ENCODE measurements around the gene NTHL1. TPM values are rescaled to one million over a fixed set of nuclear protein-coding genes. Genes with fewer than 3 reads are reported as not detected.
A peak's percentile ranks its signal among the peaks of the same experiment; 100 is the strongest.

The NTHL1 gene
- total and polyA plus RNA-seq, 2 of the 8 experiments (the other 6 are each of a cell fraction or from before 2014, with no cell fraction given) = 70.9 to 150 TPM

GRCh38 chr16:2016407-2016922, 31.2 kb downstream of the NTHL1 start:
- no peaks in the 10 kb centered on the region for H3K79me2 ChIP-seq (ENCODE audit: control insufficient read depth in 1 of 2, insufficient read depth in 2 of 2, low read length in 2 of 2)
- peaks cover 20 to 34% (median 26%) of the 10 kb centered on the region in 4 experiments for H3K27me3 ChIP-seq (replicated peaks in 1 of 4; ENCODE audit: control insufficient read depth in 3 of 4, extremely low read depth in 1 of 4, insufficient read depth in 3 of 4, low read length in 3 of 4)
- H2BK20ac ChIP-seq (ENCODE audit: low read length) = no peak overlapping the region
- H3K23ac ChIP-seq (ENCODE audit: insufficient read length) = no peak overlapping the region
- no peak overlapping the region for H3K9ac ChIP-seq (replicated peaks in 1 of 4; ENCODE audit: extremely low read depth in 1 of 4, low read depth in 3 of 4, low read length in 3 of 4)
- H3K27ac ChIP-seq (ENCODE audit: low read depth, low read length) = no peak overlapping the region
- no peak overlapping the region for H3K14ac ChIP-seq (ENCODE audit: insufficient read length)
- POLR2A ChIA-PET (ENCODE audit: partially characterized antibody) = interaction anchor here (0.6 to 1.4 kb wide), 8 partner anchors 9 to 338 kb away, joined by 3 to 8 read pairs (median 4); partner anchors contain the start of genes JPT2, RAB26, RPS2 and TRAF7
- H3K56ac ChIP-seq (replicated peaks; ENCODE audit: insufficient read length, low read depth, low read length) = no peak overlapping the region
- H4K20me1 ChIP-seq (replicated peaks in 1 of 2; ENCODE audit: control insufficient read depth in 1 of 2, insufficient read depth in 2 of 2, low read length in 2 of 2) = no peaks in the 10 kb centered on the region
- H2BK5ac ChIP-seq (ENCODE audit: low read depth, low read length) = no peak overlapping the region
- no peak overlapping the region for H2BK120ac ChIP-seq (replicated peaks; ENCODE audit: low read depth, low read length)
- H3K4me2 ChIP-seq (ENCODE audit: insufficient read depth in 1 of 2, low read depth in 2 of 2, low read length in 2 of 2) = no peak overlapping the region
- no peaks in the 10 kb centered on the region for H3K9me3 ChIP-seq (ENCODE audit: insufficient read depth in 2 of 2, low read depth in 1 of 2, low read length in 1 of 2)
- CTCF ChIA-PET (ENCODE audit: partially characterized antibody) = interaction anchor here (0.6 to 3.3 kb wide), 24 partner anchors 8 to 165 kb away, joined by 3 to 18 read pairs (median 4); partner anchors contain the start of gene PKD1
- no peak overlapping the region for H2BK12ac ChIP-seq (ENCODE audit: low read depth, low read length)
- no peak overlapping the region for H3K18ac ChIP-seq (ENCODE audit: extremely low read depth, low read length)
- peaks cover 8% of the 10 kb centered on the region; the same call in 1 of the 2 replicates for H3K23me2 ChIP-seq (ENCODE audit: low read depth, low read length)
- no peak overlapping the region for H2BK15ac ChIP-seq (ENCODE audit: low read length)
- H4K5ac ChIP-seq (ENCODE audit: insufficient read length, low read depth, low read length) = no peak overlapping the region
- no peak overlapping the region for H3K4ac ChIP-seq (replicated peaks; ENCODE audit: insufficient read length, low read depth, low read length)
- H3K4me3 ChIP-seq (ENCODE audit: extremely low read depth in 1 of 4, insufficient read depth in 2 of 4, low read depth in 3 of 4, low read length in 4 of 4) = no peak overlapping the region
- H2AK5ac ChIP-seq (ENCODE audit: low read depth, low read length) = no peak overlapping the region
- H3K36me3 ChIP-seq (ENCODE audit: control insufficient read depth in 2 of 4, insufficient read depth in 4 of 4, low read length in 3 of 4) = peaks cover 0 to 5% (median 0%) of the 10 kb centered on the region in 4 experiments; a peak in 1 of 8 replicates
- FAIRE-seq (no peak), DNase-seq (ENCODE audit: low read depth in 1 of 2, low spot score in 2 of 2) (peak in 1 of 2 experiments; percentile 79)
- peaks cover 0 to 15% (median 2%) of the 10 kb centered on the region in 4 experiments; a peak in 4 of 7 replicates for H3K4me1 ChIP-seq (replicated peaks in 1 of 4; ENCODE audit: control insufficient read depth in 3 of 4, insufficient read depth in 4 of 4, low read length in 3 of 4)
- H3K79me1 ChIP-seq (ENCODE audit: low read depth, low read length) = no peaks in the 10 kb centered on the region
- no peak overlapping the region for H4K8ac ChIP-seq (ENCODE audit: extremely low read depth, insufficient read depth, low read length)
- H4K91ac ChIP-seq (replicated peaks; ENCODE audit: insufficient read length, low read length) = no peak overlapping the region
- H2AFZ ChIP-seq (ENCODE audit: low read length) = no peak overlapping the region
- 64% methylated on average over 12 of the region's 13 CpGs; no CpG with 5 or more reads in 1 of the 2 experiments for WGBS, 2 experiments (ENCODE audit: extremely low coverage in 1 of 2, insufficient coverage in 1 of 2, insufficient read length in 1 of 2, insufficient replicate concordance in 2 of 2, low coverage in 1 of 2, low lambda C conversion rate in 2 of 2, missing lambda C conversion rate in 1 of 2)
- peak; percentile 51; the same call in 1 of the 2 replicates for TF ChIP-seq GABPA (IDR thresholded peaks at IDR 0.05; ENCODE audit: borderline replicate concordance, insufficient read depth, low read length)
- no peak for TF ChIP-seq USF2 (IDR thresholded peaks at IDR 0.05; ENCODE audit: low read length)
- TF ChIP-seq HDAC2 (IDR thresholded peaks at IDR 0.05; ENCODE audit: borderline replicate concordance in 1 of 2, low read depth in 2 of 2, low read length in 2 of 2) = no peak
- TF ChIP-seq RAD21 (IDR thresholded peaks at IDR 0.05 in 1 of 2, conservative IDR thresholded peaks at IDR 0.05 in 1 of 2; ENCODE audit: low read depth in 2 of 2, low read length in 2 of 2) = peak; percentile 30 to 45; a peak in 3 of 4 replicates
- TF ChIP-seq CTCF (IDR thresholded peaks at IDR 0.05; ENCODE audit: control extremely low read depth in 1 of 3, insufficient read depth in 1 of 3, low read depth in 1 of 3, low read length in 3 of 3) = peak; percentile 57 to 67 (median 58)
- peak; percentile 24; the same call in 1 of the 2 replicates for TF ChIP-seq CEBPB (IDR thresholded peaks at IDR 0.05; ENCODE audit: low read depth, low read length)
- TF ChIP-seq BRCA1 (IDR thresholded peaks at IDR 0.05; ENCODE audit: low read depth, low read length) = no peak

All from H1 (cell line).